Inferior parietal cortex (tissue), 1 donor: ENCODE results near the gene PDK4.
"Not testable (repeated sequence)": the region's sequence is repeated elsewhere in the genome, so short reads cannot be mapped to it uniquely, and the experiment has no call there.

Experiments
- DNase-seq: peaks from one replicate; pipeline ENCODE4 v3.0.0-alpha.2; 2016; ENCODE audit errors: extremely low spot score

The PDK4 gene

DNA sequence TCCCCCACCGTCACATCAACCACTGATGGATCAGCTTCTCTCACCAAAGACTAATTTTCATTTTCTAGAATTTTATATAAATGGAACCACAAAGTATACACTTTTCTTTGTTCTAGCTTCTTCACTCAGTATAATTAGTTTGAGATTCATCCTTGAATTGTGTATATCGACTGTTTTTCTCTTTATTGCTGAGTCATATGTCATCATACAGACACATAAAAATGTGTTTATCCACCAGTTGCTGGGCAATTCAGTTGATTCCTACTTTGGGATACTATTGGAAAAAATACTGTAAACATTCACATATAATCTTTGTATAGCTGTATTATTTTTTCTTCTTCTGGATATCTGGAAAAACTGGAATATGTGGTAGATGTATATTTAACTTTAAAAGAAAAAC is 26.6 kb downstream of the PDK4 start:
- no peak for DNase-seq

DNA sequence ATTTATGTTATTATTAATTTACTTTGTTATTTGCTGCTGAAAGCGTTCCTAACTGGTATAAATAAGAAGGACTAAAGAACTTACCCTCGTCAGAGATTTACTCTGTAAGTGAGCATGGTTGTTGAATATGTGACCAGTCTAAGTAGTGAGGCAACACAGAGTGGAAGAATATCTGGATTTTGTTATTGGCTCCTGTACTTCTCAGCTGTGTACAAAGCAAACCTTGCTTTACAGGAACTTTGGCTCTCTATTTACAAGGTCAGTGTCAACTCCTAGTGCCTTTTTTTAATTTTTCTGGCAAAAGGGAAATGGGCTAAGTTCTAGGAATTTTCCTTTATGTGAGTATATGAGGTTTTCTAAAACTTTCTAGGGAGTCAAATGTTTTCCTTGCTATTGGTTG is 35.6 kb downstream of the PDK4 start:
- no peak for DNase-seq

DNA sequence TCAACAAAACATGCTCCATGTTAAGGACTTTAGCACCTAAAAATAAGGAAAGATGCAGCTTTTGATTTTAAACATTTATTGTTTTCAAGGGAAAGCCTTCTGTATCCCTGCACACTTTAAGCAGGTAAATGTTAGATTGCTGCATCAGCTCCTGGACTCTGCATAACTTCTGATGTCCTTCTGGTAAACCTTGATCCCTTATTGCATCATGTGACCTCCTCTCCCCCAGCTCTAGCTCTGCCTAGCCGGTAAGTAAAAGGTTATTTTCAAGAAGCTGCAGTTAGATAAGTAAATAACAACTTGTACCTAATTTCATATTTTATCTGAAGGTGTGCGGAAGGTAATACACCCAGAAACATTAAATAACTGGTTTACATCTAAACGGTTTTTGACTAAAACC is 37.5 kb downstream of the PDK4 start:
- no peak for DNase-seq

DNA sequence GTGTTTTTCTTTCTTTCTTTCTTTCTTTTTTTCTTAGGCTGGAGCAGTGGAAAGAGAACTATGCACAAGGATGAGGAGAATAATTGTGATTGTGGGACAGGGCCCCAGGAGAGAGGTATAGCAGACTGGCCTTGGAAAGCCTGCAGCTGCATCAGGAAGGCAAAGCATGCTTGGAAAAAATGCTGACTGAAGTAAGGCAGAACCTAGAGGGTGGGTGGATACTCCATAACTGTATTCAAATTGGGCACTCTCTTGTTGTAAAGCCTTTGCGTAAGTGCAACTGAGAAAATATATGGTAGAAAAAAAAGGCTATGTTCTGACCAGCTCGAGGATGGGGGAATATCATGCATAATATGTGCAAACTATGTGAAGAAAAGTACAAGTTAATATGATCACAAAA is 39.5 kb downstream of the PDK4 start:
- DNase-seq: no peak

DNA sequence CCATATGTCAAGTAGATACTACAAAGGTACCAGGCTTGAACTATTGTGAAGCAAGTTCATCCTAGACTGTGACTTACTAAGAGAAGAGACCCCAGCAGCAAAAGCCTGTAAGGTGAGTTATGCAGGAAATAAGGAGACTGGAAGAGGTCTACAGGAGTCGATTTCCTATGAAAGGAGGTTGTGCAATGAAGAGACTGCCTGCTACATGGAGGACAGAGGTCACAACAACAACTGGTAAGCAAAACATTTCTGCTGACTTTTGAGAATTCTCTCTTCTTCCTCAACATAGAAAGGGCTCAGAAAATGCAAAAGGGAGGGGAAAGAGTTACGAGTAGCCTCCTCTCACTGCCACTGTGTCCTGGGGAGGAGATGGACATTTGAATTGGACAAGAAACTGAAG is 42.4 kb downstream of the PDK4 start:
- no peak for DNase-seq

DNA sequence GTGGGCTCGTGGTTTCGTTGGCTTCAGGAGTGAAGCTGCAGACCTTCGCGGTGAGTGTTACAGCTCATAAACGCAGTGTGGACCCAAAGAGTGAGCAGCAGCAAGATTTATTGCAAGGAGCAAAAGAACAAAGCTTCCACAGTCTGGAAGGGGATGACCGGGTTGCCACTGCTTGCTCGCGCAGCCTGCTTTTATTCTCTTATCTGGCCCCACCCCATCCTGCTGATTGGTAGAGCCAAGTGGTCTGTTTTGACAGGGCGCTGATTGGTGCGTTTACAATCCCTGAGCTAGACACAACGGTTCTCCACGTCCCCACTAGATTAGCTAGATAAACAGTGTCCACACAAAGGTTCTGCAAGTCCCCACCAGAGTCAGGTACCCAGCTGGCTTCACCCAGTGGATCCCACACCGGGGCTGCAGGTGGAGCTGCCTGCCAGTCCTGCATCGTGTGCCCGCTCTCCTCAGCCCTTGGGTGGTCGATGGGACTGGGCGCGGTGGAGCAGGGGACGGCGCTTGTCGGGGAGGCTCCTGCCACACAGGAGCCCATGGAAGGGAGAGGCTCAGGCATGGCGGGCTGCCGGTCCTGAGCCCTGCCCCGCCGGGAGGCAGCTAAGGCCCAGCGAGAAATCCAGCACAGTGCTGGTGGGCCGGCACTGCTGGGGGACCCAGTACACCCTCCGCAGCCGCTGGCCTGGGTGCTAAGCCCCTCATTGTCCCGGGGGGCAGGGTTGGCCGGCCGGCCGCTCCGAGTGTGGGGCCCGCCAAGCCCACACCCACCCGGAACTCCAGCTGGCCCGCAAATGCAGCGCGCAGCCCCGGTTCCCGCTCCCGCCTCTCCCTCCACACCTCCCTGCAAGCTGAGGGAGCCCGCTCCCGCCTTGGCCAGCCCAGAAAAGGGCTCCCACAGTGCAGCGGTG is 44.0 kb downstream of the PDK4 start:
- DNase-seq: not testable (repeated sequence)

DNA sequence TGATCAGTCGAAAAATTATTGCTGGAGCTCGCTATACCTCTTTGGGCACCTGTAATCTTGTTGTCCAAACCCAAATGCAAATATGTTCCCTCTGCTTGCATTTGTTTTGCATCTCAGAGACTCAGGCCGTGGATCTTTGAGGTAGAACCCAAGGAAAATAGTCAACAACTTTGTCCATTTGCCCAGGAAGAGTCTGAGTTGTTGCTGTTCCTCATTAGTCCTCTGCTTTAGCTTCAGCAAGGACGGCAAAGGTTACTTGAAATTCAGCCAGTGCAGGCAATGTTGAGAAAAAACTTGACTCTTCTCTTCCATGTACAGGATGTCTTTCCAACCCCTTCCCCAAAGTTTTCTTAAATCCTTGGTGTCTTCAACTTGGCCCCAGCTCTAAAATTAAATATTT is 45.8 kb downstream of the PDK4 start:
- no peak for DNase-seq

DNA sequence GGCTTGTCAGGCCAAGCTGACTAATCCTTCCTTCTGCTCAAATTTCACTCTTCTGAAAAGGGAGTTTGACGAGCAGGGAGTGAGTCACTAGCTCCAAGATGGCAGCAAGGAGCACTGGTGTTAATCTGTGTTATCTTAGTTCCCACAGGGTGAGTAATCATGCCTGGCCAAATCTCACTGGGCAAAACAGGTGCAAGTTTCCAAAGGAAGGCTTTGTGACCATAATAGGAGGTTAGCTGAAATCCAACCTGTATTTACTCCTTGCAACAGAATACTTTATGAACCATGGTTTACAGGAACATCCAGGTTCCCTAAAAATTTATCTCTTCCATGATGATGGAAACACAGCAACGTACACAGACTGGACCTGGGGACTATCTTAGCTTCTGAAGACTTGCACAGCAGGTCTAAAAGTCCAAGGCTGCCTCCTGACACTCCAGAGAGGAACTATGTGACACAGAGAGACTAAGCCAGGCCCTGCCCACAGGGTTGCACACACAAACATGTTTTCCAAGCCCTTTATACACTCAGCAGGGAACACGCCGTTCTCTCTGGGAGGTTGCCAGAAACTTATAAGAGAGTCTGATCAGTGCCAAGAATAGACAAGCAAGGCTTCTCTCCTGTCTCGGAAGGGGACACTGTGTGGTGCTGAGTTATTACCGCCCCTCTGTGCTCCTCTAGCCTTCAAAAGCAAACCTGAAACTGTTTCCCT is 46.3 kb downstream of the PDK4 start:
- DNase-seq: peak; percentile 96

DNA sequence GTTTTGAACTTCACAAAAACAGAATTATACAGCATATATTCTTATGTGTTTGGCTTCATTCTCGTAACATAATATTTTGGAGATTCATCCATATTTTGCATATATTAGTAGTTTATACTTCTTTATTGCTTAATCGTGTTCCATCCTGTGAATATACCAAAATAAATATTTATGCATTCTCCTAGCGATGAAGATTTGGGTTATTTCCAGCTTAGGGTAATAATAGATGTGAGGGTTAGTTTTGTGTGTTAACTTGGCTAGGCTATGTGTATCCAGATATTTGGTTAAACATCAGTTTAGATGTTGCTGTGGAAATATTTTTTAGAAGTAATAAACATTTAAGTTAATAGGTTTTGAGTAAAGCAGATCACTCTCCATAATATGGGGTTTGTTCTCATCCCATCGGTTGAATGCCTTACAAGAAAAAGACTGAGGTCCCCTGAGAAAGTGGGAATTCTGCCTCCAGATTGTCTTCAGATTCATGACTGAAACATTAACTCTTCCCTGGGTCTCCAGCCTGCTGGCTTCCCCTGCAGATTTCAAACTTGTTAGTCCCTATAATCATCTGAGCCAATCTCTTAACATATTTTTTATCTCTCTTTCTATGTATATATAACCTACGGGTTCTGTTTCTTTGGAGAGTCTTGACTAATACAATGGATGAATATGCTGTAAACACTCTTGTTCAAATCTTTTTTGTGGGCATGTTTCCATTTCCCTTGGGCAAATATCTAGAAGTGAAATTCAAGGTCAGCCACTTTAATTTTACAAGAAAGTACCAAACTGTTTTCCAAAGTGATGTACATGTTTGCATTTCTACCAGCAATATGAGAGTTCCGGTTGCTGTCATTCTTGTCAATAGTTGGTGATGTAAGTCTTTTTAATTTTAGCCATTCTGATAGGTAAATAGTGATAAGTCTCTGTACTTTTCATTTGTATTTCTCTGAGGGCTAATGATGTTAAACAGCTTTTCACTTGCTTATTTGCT is 48.7 kb downstream of the PDK4 start:
- DNase-seq: no peak

DNA sequence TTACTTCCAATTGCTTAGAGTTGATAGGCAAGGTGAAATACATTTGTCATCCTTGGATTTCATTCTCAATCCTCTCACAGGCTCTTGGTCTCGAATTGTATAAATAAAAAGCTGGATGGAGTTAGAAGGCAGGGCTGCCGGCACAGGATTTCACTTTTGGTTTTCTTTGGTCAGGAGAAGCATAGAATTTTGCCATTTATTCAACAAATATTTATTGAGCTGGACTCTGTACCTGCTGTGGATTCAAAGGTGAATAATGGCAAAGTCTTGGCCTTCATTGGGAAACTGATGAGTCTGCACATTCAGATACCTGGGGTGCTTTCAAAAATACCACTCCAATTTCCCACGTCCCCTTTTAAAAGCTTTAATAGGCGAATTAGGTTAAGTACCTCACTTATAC is 49.7 kb downstream of the PDK4 start:
- DNase-seq: peak; percentile 33

DNA sequence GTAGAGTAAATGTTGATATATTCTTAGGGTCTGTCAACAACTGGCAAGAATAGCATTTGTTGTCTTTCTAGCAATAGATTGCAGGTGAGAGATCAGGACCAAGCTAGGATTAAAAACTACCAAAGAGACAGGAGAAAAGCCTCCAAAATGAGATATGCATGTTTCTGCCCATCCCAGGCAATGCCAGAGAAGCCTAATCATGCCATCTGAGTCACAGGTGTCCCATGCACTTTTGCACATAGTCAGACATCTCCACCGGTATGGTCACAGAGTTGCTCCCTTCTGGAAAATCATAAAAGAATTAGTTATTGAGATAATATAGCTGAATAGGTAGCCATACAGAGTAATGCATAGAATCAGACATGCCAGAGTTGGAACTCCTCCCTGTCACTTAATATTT is 50.6 kb downstream of the PDK4 start:
- DNase-seq: no peak

DNA sequence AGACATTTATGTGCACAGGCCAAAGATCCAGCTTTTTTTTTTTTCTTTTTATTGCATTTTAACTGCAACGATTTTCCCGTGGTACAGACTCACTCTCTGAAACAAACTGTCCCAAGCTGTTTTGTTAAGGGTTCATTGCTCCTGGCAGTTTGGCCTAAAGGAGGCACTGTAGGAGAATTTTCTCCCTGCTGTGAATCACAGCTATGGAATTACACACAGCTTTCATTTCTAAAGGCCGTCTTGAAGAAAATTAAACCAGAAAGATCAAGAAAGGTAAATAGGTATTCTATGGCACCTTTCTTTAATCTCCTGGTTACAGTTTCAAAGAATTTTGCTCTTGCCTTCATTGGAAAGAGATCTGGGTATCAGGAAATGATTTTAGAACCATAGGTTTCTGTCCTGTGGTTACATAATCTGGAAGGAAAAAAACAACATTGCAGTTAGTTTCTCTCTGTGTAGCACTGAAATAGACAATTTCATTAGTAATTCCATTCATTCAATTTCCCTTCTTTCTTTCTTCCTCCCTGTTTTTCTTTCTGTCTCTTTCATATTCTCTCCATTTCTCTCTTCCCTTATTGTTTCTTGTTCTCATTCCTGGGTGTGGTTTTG is 51.2 kb downstream of the PDK4 start:
- peak; percentile 88 for DNase-seq

DNA sequence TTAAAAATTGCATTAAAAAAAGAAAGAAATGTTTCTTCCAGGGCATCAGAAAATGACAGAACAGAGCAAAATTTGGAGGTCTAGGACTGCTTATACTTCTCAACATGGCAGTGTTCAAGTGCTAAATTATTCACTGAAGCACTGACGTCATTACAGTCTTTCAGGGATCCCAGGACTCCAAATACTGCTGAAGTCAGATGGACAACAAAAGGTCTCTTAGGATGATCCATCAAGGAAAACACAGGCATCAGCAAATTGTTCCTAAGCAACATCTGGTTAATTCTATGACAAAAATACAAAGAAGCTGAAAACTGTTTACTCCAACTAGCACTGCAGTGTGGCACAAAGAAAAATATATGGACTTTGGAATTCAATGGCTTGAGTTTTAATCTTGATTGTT is 52.1 kb downstream of the PDK4 start:
- no peak for DNase-seq

DNA sequence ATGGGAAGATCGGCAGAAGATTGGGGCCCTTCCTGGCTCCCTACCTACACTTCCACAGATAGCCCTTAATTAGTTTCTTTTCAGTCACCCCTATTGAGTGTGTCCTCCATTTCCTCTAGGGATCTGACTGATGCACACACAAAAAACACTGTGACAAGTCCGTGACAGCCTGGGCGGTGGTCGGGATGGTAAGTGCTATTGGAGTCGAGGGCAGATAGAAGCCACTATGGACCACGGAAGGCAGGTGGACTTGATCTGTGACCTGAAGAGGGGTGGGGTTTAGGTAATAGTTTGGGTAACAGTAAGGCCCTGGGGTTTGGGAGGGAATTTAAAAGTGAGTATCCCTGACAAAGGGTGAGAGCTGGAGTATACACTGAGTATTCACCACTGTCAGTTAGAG is 53.0 kb downstream of the PDK4 start:
- DNase-seq: no peak

DNA sequence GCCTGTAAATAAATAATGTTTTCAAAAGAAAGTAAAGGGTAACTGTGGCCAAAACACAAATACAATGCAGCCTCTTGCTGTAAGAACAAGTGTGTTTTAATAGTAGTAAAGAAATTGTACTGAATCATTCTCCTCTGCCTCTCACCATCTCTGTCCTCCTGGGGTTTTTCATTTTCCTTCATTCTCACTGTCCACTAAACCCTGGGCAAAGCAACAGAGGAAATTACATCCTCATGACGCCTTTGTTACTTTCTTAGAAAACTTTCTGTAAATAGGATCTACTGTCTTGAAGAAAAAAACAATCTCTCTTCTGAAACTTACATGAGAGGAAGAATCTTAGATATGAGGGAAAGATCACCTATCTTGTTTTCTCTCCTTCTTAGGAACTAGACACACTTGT is 56.0 kb downstream of the PDK4 start:
- DNase-seq: no peak

DNA sequence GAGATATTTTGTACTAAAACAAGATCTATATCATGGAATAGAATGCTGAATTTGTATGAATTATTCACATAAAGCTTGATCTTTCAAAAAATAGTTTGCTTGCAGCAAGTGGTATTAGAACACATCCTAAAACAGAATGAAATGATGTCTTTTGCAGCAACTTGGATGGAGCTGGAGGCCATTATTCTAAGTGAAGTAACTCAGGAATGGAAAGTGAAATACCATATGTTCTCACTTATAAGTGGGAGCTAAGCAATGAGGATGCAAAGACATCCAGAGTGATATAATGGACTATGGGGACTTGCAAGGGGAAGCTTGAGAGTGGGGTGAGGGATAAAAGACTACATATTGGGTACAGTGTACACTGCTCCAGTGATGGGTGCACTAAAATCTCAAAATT is 56.9 kb downstream of the PDK4 start:
- no peak for DNase-seq

DNA sequence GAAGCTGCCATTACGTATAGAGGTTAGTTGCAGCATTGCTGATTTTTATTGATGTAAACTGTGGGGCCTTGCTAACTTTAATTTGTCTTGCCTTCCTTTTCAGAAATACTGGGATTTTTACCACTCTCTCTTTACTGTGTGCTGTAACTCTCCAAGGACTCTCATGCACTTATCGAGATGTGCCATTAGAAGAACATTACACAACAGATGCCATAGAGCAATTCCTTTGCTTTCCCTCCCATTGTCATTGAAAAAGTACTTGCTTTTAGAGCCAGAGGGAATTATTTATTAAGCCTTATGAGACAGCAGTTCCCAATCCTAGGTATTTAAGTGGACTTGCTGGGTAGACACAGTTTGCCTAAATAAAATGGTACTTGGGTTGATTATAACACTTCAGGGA is 58.8 kb downstream of the PDK4 start:
- DNase-seq: no peak

DNA sequence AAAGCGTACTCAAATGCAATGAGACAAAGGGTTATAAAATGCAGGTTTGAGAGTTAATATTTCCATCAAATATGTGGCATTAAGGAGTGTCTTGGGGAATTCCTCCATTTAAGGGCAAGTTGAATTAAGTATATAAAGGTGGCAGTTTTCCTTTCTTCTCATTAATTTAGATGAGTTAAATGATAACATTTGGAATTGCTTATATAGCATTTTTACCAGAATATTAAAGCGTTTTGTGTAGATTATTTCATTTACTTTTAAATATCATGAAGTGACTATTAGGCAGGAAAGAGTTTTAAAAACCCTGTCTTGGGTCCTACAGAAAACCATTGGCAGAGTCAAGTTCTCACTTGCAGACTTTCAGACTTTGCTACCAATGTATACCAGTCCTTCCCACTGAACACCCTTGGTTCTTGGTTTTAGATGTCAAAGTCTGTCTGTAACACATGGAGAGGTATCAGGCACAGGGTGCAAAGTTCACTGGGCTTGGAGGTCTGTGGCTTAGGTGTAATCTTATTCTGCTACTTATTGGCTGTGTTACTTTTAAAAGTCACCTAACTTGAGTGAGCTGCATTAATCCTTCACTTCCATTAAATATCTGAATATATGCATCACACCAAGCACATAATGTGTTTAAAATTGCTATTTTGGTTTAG is 59.5 kb downstream of the PDK4 start:
- no peak for DNase-seq

DNA sequence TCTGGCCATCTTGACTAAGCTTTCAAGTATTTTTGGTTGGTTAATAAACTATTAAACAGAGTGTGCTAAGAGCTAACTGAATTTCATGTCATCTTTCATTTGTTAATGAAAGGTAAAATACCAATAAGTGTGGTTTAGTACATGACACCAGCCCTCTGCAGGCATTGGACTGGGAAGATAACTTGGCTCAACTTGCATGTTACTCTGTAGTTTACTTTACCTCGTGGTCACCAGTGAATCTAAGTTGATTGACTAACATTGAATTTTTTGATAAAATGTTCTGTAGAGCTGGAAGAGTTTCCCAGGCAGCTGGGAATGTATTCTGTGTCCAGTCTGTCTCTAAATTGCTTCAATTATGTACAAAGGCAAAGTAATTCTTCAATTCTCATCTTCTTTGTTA is 60.7 kb downstream of the PDK4 start:
- no peak for DNase-seq

DNA sequence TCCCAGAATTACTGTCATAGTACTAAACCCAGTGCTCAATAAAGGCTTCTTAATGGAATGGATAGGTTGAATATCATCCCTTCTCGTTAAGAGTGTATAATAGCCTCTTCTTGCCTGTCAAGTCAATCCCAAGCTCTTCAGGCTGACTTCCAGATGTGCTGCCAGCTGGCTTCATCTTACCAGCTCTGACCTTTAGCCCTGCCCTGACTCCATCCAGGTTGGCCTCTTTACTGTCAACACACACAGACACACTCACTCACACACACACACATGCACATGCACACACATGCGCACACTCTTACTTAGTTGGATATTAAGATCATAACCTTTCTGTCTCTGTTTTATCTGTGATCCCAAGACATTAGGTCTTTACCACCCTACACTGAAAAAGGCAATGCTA is 61.5 kb downstream of the PDK4 start:
- no peak for DNase-seq
